GM23338 (cell line): ENCODE measurements around the gene PDZD11. TPM values are rescaled to one million over a fixed set of nuclear protein-coding genes. Genes with fewer than 3 reads are reported as not detected.
"Not testable (repeated sequence)": the region's sequence is repeated elsewhere in the genome, so short reads cannot be mapped to it uniquely, and the experiment has no call there.

Experiments used
- ATAC-seq: fragments of 200-7000 bp; cut with Tn5 transposase; 3 replicates; pipeline ENCODE4 v1.9.1; 2020
- DNase-seq: peaks from one replicate; pipeline ENCODE4 v3.0.0-alpha.2; 2015; ENCODE audit warnings: low spot score
- H2AFZ ChIP-seq: fragments of 200-600 bp; sonication (generic); 2 replicates; pipeline ENCODE4 v1.8.0; 2016; ENCODE audit warnings: antibody characterized with exemption, mild to moderate bottlenecking, moderate library complexity
- H3F3A ChIP-seq: fragments of 200-600 bp; sonication (generic); replicated peaks from 2 replicates; pipeline ENCODE4 v1.8.0; 2017; ENCODE audit warnings: antibody characterized with exemption, mixed run types, low read depth
- H3K27ac ChIP-seq: fragments of 200-600 bp; sonication (generic); 2 replicates; pipeline ENCODE4 v1.6.1; 2016; ENCODE audit warnings: low read depth
- H3K27me3 ChIP-seq: fragments of 200-600 bp; sonication (generic); 2 replicates; pipeline ENCODE4 v1.8.0; 2016; ENCODE audit warnings: mild to moderate bottlenecking, mixed run types, moderate library complexity; ENCODE audit not compliant: insufficient read depth
- H3K36me3 ChIP-seq: fragments of 200-600 bp; sonication (generic); 2 replicates; pipeline ENCODE4 v1.8.0; 2016; ENCODE audit warnings: mild to moderate bottlenecking; ENCODE audit not compliant: insufficient read depth
- H3K4me1 ChIP-seq: fragments of 200-600 bp; sonication (generic); 2 replicates; pipeline ENCODE4 v1.8.0; 2016; ENCODE audit warnings: mild to moderate bottlenecking, moderate library complexity; ENCODE audit not compliant: insufficient read depth
- H3K4me2 ChIP-seq: fragments of 200-600 bp; sonication (generic); 2 replicates; pipeline ENCODE4 v1.7.1; 2017; ENCODE audit warnings: mixed run types
- H3K4me3 ChIP-seq: fragments of 200-600 bp; sonication (generic); 2 replicates; pipeline ENCODE4 v1.6.1; 2016; ENCODE audit warnings: mixed run types
- H3K79me2 ChIP-seq: fragments of 200-600 bp; sonication (generic); replicated peaks from 2 replicates; pipeline ENCODE4 v1.8.0; 2017; ENCODE audit warnings: mild to moderate bottlenecking; ENCODE audit not compliant: insufficient read depth
- H3K9me2 ChIP-seq: fragments of 200-600 bp; sonication (generic); 2 replicates; pipeline ENCODE4 v1.8.0; 2017; ENCODE audit not compliant: insufficient read depth
- H4K20me1 ChIP-seq: fragments of 200-600 bp; sonication (generic); replicated peaks from 2 replicates; pipeline ENCODE4 v1.8.0; 2017; ENCODE audit warnings: mild to moderate bottlenecking; ENCODE audit not compliant: insufficient read depth
- H3K27ac Mint-ChIP-seq: 2 replicates; pipeline ENCODE4 v1.8.0; 2020; ENCODE audit warnings: inconsistent platforms, mild to moderate bottlenecking, moderate library complexity, mixed read lengths
- H3K27me3 Mint-ChIP-seq: 3 replicates; pipeline ENCODE4 v1.8.0; 2022; ENCODE audit warnings: low read depth, mild to moderate bottlenecking, moderate library complexity, mixed read lengths, inconsistent platforms; ENCODE audit not compliant: insufficient read depth, poor library complexity
- H3K36me3 Mint-ChIP-seq: 3 replicates; pipeline ENCODE4 v1.8.0; 2021; ENCODE audit warnings: low read depth, mild to moderate bottlenecking, inconsistent platforms, moderate library complexity, mixed read lengths
- H3K4me1 Mint-ChIP-seq: 3 replicates; pipeline ENCODE4 v1.8.0; 2020; ENCODE audit warnings: mild to moderate bottlenecking, inconsistent platforms, mixed read lengths
- H3K4me3 Mint-ChIP-seq: 3 replicates; pipeline ENCODE4 v1.8.0; 2021; ENCODE audit warnings: moderate library complexity, mild to moderate bottlenecking, inconsistent platforms, mixed read lengths
- H3K9me3 Mint-ChIP-seq: 3 replicates; pipeline ENCODE4 v1.8.0; 2020; ENCODE audit warnings: moderate library complexity, mild to moderate bottlenecking, inconsistent platforms, mixed read lengths
- EZH2phosphoT487 ChIP-seq: fragments of 200-600 bp; sonication (generic); IDR thresholded peaks from one replicate; pipeline ENCODE4 v1.8.1; 2018; ENCODE audit warnings: antibody characterized with exemption; ENCODE audit not compliant: unreplicated experiment
- JUNB ChIP-seq: IDR thresholded peaks from one replicate; pipeline ENCODE4 v1.6.1; 2016; ENCODE audit warnings: antibody characterized with exemption; ENCODE audit not compliant: unreplicated experiment
- NANOG ChIP-seq: IDR thresholded peaks from 2 replicates; pipeline ENCODE4 v1.6.1; 2016; ENCODE audit warnings: antibody characterized with exemption, borderline replicate concordance
- ZNF114 ChIP-seq: fragments of 250-450 bp; sonication (Bioruptor Pico); IDR thresholded peaks from 2 replicates; pipeline ENCODE4 v1.5.0; 2020; ENCODE audit warnings: mild to moderate bottlenecking, moderate library complexity
- polyA plus RNA-seq: library from polyadenylated mRNA; unstranded; fragments of >200 nt; fragmentation: Nextera tagmentation; extraction: Ambion mirVana; gene quantifications from 2 replicates; pipeline ENCODE4 v1.2.1, GENCODE V29; 2016
- total RNA-seq: library from RNA; depleted of rRNA; stranded (reverse); fragments of >200 nt; shearing (Covaris generic); gene quantifications from 2 replicates; pipeline ENCODE4 v1.2.3, GENCODE V29; 2014
- TF ChIP-seq, protein P1 (sequence below), 2 experiments: fragments of 200-600 bp in 1 of 2; sonication (generic) in 1 of 2; conservative IDR thresholded peaks; 2 replicates each; pipeline versions ENCODE4 v1.5.1 to v1.6.1; 2016 to 2017; ENCODE audit warnings: antibody characterized with exemption in 2 of 2, low read depth in 2 of 2, mild to moderate bottlenecking in 2 of 2, moderate library complexity in 1 of 2
- TF ChIP-seq, protein P2 (sequence below): fragments of 250-450 bp; sonication (Bioruptor Pico); IDR thresholded peaks from 2 replicates; pipeline ENCODE4 v1.5.0; 2020; ENCODE audit warnings: mild to moderate bottlenecking, moderate library complexity
- TF ChIP-seq, protein P3 (sequence below): IDR thresholded peaks from one replicate; pipeline ENCODE4 v1.6.1; 2018; ENCODE audit warnings: antibody characterized with exemption; ENCODE audit not compliant: unreplicated experiment

The PDZD11 gene
- total and polyA plus RNA-seq, 2 experiments from 2014 or later = 30.2 to 67.6 TPM

DNA sequence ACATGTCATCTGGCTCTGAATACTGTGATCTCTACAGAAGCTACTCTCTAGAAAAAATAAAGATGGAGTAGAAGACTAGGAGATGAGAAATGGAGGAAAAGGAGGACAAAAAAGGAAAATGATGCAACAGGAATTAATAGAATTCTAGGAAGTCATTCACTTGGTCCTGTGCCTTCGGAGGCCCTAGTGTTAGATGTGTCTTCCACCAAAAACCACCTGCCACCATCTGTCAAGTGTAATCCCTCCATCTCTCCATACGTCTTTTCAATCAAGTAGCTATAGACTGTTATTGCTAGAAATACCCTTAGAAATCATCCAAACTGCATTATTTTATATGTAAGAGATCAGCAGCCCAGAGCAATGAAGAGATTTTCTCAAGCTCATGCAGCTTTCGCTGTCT is 10.6 kb downstream of the PDZD11 start:
- Mint-ChIP-seq H3K36me3 (no peaks in the 10 kb centered on the region), H3K27me3 (peaks cover 2% of the 10 kb centered on the region), H3K4me3 (no peak overlapping the region), H3K4me1 (no peaks in the 10 kb centered on the region), H3K9me3 (no peaks in the 10 kb centered on the region), H3K27ac (no peak overlapping the region)
- no peak overlapping the region for H3K4me2 ChIP-seq
- H2AFZ ChIP-seq = no peak overlapping the region
- no peaks in the 10 kb centered on the region for H3K4me1 ChIP-seq
- H3K9me2 ChIP-seq = no peaks in the 10 kb centered on the region
- ATAC-seq = no peak
- DNase-seq = no peak
- H3K27me3 ChIP-seq = no peaks in the 10 kb centered on the region
- H3F3A ChIP-seq = no peaks in the 10 kb centered on the region
- no peak overlapping the region for H3K4me3 ChIP-seq
- TF ChIP-seq NANOG (no peak), EZH2phosphoT487 (no peak), ZNF114 (CRISPR knock-in tag) (no peak), JUNB (no peak)
- TF ChIP-seq, protein P1, sequence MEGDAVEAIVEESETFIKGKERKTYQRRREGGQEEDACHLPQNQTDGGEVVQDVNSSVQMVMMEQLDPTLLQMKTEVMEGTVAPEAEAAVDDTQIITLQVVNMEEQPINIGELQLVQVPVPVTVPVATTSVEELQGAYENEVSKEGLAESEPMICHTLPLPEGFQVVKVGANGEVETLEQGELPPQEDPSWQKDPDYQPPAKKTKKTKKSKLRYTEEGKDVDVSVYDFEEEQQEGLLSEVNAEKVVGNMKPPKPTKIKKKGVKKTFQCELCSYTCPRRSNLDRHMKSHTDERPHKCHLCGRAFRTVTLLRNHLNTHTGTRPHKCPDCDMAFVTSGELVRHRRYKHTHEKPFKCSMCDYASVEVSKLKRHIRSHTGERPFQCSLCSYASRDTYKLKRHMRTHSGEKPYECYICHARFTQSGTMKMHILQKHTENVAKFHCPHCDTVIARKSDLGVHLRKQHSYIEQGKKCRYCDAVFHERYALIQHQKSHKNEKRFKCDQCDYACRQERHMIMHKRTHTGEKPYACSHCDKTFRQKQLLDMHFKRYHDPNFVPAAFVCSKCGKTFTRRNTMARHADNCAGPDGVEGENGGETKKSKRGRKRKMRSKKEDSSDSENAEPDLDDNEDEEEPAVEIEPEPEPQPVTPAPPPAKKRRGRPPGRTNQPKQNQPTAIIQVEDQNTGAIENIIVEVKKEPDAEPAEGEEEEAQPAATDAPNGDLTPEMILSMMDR (conservative IDR thresholded peaks at IDR 0.05; ENCODE audit: low read depth in 2 of 2) = no peak
- TF ChIP-seq, protein P2, sequence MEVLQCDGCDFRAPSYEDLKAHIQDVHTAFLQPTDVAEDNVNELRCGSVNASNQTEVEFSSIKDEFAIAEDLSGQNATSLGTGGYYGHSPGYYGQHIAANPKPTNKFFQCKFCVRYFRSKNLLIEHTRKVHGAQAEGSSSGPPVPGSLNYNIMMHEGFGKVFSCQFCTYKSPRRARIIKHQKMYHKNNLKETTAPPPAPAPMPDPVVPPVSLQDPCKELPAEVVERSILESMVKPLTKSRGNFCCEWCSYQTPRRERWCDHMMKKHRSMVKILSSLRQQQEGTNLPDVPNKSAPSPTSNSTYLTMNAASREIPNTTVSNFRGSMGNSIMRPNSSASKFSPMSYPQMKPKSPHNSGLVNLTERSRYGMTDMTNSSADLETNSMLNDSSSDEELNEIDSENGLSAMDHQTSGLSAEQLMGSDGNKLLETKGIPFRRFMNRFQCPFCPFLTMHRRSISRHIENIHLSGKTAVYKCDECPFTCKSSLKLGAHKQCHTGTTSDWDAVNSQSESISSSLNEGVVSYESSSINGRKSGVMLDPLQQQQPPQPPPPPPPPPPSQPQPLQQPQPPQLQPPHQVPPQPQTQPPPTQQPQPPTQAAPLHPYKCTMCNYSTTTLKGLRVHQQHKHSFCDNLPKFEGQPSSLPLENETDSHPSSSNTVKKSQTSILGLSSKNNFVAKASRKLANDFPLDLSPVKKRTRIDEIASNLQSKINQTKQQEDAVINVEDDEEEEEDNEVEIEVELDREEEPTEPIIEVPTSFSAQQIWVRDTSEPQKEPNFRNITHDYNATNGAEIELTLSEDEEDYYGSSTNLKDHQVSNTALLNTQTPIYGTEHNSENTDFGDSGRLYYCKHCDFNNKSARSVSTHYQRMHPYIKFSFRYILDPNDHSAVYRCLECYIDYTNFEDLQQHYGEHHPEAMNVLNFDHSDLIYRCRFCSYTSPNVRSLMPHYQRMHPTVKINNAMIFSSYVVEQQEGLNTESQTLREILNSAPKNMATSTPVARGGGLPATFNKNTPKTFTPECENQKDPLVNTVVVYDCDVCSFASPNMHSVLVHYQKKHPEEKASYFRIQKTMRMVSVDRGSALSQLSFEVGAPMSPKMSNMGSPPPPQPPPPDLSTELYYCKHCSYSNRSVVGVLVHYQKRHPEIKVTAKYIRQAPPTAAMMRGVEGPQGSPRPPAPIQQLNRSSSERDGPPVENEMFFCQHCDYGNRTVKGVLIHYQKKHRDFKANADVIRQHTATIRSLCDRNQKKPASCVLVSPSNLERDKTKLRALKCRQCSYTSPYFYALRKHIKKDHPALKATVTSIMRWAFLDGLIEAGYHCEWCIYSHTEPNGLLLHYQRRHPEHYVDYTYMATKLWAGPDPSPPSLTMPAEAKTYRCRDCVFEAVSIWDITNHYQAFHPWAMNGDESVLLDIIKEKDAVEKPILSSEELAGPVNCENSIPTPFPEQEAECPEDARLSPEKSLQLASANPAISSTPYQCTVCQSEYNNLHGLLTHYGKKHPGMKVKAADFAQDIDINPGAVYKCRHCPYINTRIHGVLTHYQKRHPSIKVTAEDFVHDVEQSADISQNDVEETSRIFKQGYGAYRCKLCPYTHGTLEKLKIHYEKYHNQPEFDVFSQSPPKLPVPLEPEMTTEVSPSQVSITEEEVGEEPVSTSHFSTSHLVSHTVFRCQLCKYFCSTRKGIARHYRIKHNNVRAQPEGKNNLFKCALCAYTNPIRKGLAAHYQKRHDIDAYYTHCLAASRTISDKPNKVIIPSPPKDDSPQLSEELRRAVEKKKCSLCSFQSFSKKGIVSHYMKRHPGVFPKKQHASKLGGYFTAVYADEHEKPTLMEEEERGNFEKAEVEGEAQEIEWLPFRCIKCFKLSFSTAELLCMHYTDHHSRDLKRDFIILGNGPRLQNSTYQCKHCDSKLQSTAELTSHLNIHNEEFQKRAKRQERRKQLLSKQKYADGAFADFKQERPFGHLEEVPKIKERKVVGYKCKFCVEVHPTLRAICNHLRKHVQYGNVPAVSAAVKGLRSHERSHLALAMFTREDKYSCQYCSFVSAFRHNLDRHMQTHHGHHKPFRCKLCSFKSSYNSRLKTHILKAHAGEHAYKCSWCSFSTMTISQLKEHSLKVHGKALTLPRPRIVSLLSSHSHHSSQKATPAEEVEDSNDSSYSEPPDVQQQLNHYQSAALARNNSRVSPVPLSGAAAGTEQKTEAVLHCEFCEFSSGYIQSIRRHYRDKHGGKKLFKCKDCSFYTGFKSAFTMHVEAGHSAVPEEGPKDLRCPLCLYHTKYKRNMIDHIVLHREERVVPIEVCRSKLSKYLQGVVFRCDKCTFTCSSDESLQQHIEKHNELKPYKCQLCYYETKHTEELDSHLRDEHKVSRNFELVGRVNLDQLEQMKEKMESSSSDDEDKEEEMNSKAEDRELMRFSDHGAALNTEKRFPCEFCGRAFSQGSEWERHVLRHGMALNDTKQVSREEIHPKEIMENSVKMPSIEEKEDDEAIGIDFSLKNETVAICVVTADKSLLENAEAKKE = no peak
- TF ChIP-seq, protein P3, sequence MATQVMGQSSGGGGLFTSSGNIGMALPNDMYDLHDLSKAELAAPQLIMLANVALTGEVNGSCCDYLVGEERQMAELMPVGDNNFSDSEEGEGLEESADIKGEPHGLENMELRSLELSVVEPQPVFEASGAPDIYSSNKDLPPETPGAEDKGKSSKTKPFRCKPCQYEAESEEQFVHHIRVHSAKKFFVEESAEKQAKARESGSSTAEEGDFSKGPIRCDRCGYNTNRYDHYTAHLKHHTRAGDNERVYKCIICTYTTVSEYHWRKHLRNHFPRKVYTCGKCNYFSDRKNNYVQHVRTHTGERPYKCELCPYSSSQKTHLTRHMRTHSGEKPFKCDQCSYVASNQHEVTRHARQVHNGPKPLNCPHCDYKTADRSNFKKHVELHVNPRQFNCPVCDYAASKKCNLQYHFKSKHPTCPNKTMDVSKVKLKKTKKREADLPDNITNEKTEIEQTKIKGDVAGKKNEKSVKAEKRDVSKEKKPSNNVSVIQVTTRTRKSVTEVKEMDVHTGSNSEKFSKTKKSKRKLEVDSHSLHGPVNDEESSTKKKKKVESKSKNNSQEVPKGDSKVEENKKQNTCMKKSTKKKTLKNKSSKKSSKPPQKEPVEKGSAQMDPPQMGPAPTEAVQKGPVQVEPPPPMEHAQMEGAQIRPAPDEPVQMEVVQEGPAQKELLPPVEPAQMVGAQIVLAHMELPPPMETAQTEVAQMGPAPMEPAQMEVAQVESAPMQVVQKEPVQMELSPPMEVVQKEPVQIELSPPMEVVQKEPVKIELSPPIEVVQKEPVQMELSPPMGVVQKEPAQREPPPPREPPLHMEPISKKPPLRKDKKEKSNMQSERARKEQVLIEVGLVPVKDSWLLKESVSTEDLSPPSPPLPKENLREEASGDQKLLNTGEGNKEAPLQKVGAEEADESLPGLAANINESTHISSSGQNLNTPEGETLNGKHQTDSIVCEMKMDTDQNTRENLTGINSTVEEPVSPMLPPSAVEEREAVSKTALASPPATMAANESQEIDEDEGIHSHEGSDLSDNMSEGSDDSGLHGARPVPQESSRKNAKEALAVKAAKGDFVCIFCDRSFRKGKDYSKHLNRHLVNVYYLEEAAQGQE = no peak
- H3K79me2 ChIP-seq = no peaks in the 10 kb centered on the region
- H3K36me3 ChIP-seq = no peaks in the 10 kb centered on the region
- H4K20me1 ChIP-seq = no peaks in the 10 kb centered on the region
- no peak overlapping the region for H3K27ac ChIP-seq

DNA sequence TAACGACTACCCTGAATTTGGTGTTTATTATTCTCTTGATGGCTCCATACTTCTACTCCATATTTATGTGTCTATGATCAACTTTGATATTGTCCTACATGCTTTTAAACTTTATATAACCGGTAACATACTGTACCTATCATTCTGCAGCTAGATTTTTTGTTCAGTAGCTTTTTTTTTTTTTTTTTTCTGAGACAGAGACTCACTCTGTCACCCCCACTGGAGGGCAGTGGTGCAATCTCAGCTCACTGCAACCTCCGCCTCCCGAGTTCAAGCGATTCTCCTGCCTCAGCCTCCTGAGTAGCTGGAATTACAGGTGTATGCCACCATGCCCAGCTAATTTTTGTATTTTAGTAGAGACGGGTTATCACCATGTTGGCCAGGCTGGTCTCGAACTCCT is 15.7 kb downstream of the PDZD11 start:
- not testable (repeated sequence) for H3K27ac Mint-ChIP-seq, H3K4me3 Mint-ChIP-seq, ATAC-seq

More for the DNA sequence above, 15.7 kb downstream of the PDZD11 start:
- not testable (repeated sequence) for H3K9me2 ChIP-seq, H3K4me3 ChIP-seq, H3K27ac ChIP-seq, H3F3A ChIP-seq, H3K36me3 Mint-ChIP-seq, H2AFZ ChIP-seq, H3K4me1 ChIP-seq, H3K36me3 ChIP-seq, H4K20me1 ChIP-seq, H3K79me2 ChIP-seq, H3K27me3 Mint-ChIP-seq, H3K9me3 Mint-ChIP-seq, H3K4me2 ChIP-seq, DNase-seq, H3K4me1 Mint-ChIP-seq, H3K27me3 ChIP-seq
